Measurements from ENCODE around the gene LRRC75B.
"Not testable (repeated sequence)": the region's sequence is repeated elsewhere in the genome, so short reads cannot be mapped to it uniquely, and the experiment has no call there.

The LRRC75B gene

GRCh38 chr22:24552503-24553286, 40.2 kb downstream of the LRRC75B start:
- DNase-seq: not testable (repeated sequence)

- no peak for DNase-seq
Measured at GRCh38 chr22:24550902-24551435, 41.9 kb downstream of the LRRC75B start.

DNA sequence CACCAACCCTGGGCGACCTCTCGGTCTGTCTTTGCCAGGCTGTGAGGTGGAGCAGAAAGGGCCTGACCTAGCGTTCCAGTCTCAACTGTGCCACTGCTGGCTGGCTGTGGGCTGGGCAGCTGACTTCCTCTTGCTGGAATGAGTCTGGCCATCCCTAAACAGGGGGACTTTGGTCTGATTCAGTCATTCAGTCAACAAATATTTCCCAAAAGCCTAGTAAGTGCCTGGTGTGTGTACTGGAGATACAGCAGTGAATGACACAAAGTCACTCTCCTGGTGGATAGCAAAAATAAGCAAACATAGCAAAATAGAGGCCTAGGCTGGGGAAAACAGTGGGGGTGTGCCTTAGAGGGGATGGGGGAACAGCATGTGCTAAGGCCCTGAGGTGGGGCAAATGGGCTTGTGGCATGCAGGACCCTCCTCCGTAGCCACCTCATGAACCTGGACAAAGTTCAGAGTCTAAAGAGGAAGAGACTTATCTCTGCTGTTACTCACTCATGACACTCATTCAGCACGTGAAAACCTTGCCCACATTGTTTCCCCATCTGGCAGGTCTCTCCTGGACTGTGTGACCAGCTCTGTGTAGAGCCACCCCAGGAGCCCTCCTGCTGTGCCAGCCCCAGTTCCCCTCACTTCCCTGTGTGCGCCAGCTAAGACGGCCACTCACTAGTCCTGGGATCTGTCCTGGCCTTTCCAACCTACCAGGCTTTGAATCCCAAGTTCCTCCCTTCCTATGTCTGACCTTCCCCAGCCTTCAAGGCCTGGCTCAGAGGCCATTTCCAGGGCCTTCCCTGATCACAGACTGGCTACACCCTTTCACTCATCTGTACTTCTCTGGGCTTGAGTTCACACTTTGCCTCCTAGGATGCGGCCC, 42.6 kb downstream of the LRRC75B start:
- no peak for DNase-seq

- DNase-seq: no peak
Measured at GRCh38 chr22:24548812-24549211, 44.1 kb downstream of the LRRC75B start.

DNA sequence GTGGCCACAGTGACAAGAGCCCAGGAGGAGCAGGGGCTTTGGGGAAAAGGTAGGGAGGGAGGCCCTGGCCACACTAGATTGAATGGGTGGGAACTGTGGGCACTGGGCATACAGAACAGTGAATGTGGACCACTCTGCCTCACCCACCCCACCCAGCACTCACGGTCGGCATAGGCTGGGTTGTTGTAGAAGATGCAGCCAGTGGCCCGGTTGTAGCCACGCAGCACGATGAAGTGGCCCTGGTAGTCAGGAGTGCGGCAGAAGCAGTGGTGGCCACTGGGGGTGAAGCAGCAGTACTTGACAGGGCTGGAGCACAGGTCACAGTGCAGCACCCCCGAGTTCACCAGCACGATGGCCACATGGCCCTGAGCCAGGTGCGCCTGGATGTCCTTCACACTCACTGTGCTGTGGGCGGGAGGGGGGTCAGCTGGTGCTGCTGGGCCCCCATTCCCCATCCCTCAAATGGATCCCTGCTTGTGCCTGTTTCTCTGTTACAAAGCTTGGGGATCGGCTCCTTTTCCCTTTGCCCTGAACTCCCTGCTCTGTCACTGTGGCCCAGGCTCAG, 49.1 kb downstream of the LRRC75B start:
- no peak for DNase-seq

DNA sequence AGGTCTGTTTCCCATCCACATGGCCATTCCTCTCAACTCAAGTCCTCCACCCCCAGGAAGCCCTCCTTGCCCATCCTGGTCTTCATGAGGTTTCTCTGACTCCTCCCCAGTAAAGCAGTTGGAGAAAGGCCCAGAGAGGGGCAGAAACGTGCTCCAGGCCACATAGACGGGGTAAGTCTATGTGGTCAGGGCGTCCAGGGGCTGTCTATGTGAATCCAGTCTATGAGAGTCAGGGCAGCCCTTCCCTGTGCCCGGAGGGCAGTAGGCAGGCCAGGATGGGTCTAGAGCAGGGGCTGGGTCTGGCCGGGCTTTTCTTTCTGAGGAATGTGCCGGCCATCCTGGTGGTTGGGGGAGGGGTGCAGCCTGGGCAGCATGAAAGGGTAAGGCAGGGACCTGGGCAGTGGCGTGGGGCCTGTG, 49.7 kb downstream of the LRRC75B start:
- no peak for DNase-seq

DNA sequence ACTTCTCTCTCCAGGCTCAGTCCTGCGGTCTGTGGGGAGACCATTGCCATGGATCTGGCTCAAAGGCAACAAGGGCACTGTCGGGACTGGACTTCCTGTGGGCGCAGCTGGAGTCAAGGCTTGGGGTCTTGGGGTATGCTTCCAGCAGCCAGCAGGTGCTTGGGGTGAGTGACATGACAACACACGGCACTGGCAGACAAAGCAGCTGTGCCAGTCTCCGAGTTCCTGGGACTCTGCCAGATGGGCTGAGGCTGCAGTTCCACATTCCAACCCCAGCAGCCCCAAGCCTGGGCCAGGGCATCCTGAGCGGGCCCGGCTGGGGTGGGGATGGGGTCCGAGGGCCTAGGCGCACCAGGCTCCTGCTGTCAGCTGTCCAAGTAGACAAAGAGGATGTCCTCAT, 50.2 kb downstream of the LRRC75B start:
- no peak for DNase-seq

DNA sequence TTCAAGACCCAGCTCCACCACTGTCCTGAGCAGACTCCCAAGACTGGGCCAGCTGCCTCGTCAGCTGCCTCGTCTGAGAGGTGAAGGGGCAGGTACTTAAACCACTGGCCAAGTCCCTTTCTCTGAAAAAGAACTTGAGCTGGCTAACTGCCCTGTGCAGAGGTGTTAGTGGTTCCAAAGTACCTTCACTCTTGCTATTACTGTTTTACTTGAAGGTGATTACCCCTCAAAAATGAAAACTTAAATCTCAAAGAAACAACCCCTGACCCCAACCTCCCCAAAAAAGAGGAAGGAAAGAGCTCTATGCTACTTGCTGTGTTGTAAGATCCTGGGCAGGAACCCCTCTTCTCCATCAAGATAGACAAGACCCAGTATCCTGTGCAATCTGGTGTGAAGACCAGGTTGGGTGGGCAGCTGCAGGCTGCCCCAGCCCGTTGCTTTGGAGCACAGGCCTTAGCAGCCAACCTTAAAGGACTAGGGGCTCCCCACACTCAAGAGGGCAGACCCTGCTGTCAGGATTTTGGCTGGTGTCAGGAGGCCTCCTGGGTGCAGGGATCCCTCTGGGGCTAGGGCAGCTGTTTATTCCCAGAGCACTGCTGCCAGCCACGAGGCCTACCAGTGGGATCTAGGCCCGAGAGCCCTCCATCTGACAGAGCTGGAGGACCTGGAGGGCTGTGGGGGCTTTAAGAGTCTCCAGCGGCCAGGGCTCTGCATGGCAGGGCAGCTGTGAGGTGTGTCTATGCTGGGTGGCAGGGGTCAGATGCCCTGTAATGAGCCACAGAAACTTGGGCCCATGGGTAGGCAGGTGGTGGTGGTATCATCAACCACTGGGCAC, 51.0 kb downstream of the LRRC75B start:
- DNase-seq: no peak

DNA sequence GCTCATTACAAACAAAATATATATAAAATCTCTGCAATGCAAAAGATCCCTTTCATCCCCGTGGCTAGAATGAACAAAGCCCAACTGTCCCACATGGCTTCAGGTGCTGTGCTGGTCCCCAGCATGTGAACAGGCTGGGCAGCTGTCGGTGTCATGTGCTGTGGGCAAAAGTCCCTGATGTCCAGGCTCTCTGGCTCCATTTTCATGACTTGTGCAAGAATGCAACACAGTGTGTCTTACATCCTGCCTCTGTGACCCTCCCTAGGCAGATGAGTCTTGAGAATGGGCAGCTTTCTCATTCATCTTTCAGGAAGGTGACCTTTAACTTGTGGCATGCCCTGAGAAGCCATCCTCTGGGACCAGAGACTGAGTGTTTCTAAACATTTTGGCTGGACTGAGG, 52.4 kb downstream of the LRRC75B start:
- DNase-seq: no peak

DNA sequence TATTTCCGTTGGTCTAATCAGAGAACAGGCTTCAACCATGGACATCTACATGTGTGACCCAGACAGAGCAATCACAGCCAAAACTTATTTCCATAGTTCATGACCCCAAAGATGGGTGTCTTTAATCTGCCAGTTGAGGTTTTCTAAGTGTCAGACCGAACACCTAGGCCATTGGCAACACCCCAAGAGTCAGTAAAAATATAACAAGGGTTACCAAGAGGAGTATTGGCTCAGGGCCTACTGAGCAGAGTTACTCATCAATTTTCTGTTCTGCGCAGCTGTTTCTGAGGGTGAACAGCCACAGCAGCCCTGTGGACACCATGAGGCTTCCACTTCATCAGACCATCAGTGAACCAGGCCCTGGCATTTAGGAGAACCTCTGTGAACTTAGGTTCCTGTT, 56.8 kb downstream of the LRRC75B start:
- no peak for DNase-seq
